GM12878 (cell line): ENCODE results near the gene SMPD3. TPM values are rescaled to one million over a fixed set of nuclear protein-coding genes. Genes with fewer than 3 reads are reported as not detected.

Source experiments
- ATAC-seq: fragments of 200-7000 bp; cut with Tn5 transposase; 3 replicates; pipeline ENCODE4 v1.9.1; 2020; ENCODE audit warnings: mild to moderate bottlenecking, moderate library complexity
- BruUV-seq: library from RNA; stranded (reverse); fragments of 400-500 nt; replicated peaks from 2 replicates; lab custom pipeline; 2021; lab: Mats Ljungman, UMichigan
- CTCF ChIA-PET: fragments of 300-600 bp; sonication (Branson Sonifier 250); formaldehyde crosslinking; extraction: SDS; loops from one replicate; lab custom pipeline; 2021; ENCODE audit warnings: inconsistent platforms; lab: Yijun Ruan, JAX
- POLR2A ChIA-PET: fragments of 350-600 bp; formaldehyde crosslinking; extraction: SDS; loops from one replicate; lab custom pipeline; 2021; ENCODE audit warnings: inconsistent platforms; lab: Charles Lee
- RAD21 ChIA-PET: fragments of 300-600 bp; sonication (Branson Sonifier 250); formaldehyde crosslinking; loops from one replicate; lab custom pipeline; 2023; ENCODE audit warnings: antibody characterized with exemption; ENCODE audit not compliant: unreplicated experiment; lab: Charles Lee
- SMC1A ChIA-PET: fragments of 300-600 bp; sonication (Branson Sonifier 250); formaldehyde crosslinking; loops from one replicate; lab custom pipeline; 2023; ENCODE audit not compliant: unreplicated experiment, uncharacterized antibody; lab: Charles Lee
- DNase-seq: peaks from one replicate; pipeline ENCODE4 v3.0.0-alpha.2; 2011; ENCODE audit warnings: low read depth, low spot score
- FAIRE-seq: peaks from 3 replicates; lab custom pipeline; 2011; peaks lifted over from hg19 to GRCh38; lab: Jason Lieb, UNC
- H2AFZ ChIP-seq: 2 replicates; pipeline ENCODE4 v1.6.0; 2011; ENCODE audit warnings: low read depth, low read length, control low read depth; ENCODE audit not compliant: control insufficient read depth
- H3K27ac ChIP-seq: 2 replicates; pipeline ENCODE4 v1.5.1; 2011; ENCODE audit warnings: control low read depth; ENCODE audit not compliant: control insufficient read depth, insufficient read depth
- H3K27me3 ChIP-seq, 2 experiments: replicated peaks in 1 of 2; 2 replicates each; pipeline versions ENCODE4 v1.6.0 to v1.6.1; 2011; ENCODE audit warnings: low read length in 1 of 2; ENCODE audit not compliant: control insufficient read depth in 2 of 2, insufficient read depth in 2 of 2
- H3K36me3 ChIP-seq, 2 experiments: 2 replicates each; pipeline ENCODE4 v1.5.1; 2011; ENCODE audit warnings: low read length in 1 of 2; ENCODE audit not compliant: control insufficient read depth in 2 of 2, insufficient read depth in 2 of 2
- H3K4me1 ChIP-seq: 2 replicates; pipeline ENCODE4 v1.6.1; 2011; ENCODE audit warnings: mild to moderate bottlenecking, low read length, moderate library complexity, mixed read lengths; ENCODE audit not compliant: control insufficient read depth, insufficient read depth
- H3K4me2 ChIP-seq: 2 replicates; pipeline ENCODE4 v1.6.0; 2011; ENCODE audit warnings: control low read depth; ENCODE audit not compliant: control insufficient read depth, insufficient read depth
- H3K4me3 ChIP-seq: fragments of 200-600 bp; sonication (generic); 2 replicates; pipeline ENCODE4 v1.5.1; 2016
- H3K79me2 ChIP-seq: 2 replicates; pipeline ENCODE4 v1.6.0; 2011; ENCODE audit warnings: low read length; ENCODE audit not compliant: control insufficient read depth, insufficient read depth
- H3K9ac ChIP-seq: 2 replicates; pipeline ENCODE4 v1.8.0; 2011; ENCODE audit warnings: low read length, control low read depth, mixed read lengths; ENCODE audit not compliant: control insufficient read depth, insufficient read depth
- H3K9me3 ChIP-seq: replicated peaks from 3 replicates; pipeline ENCODE4 v1.5.1; 2011; ENCODE audit warnings: mild to moderate bottlenecking, low read length; ENCODE audit not compliant: control insufficient read depth, insufficient read depth
- H4K20me1 ChIP-seq: 2 replicates; pipeline ENCODE4 v1.6.0; 2011; ENCODE audit not compliant: control insufficient read depth, insufficient read depth
- IRF3 ChIP-seq: fragments of 450-650 bp; IDR thresholded peaks from 2 replicates; pipeline ENCODE4 v1.6.1; 2014; ENCODE audit warnings: mild to moderate bottlenecking
- JUND ChIP-seq: IDR thresholded peaks from 2 replicates; pipeline ENCODE4 v1.6.1; 2012; ENCODE audit warnings: low read depth, mild to moderate bottlenecking, low read length, improper control_type of control experiment, moderate library complexity
- LARP7 ChIP-seq: fragments of 450-650 bp; IDR thresholded peaks from 2 replicates; pipeline ENCODE4 v1.6.1; 2017; ENCODE audit warnings: mild to moderate bottlenecking
- NBN ChIP-seq: fragments of 450-650 bp; IDR thresholded peaks from 2 replicates; pipeline ENCODE4 v1.6.1; 2016
- NR2F1 ChIP-seq: fragments of 450-650 bp; conservative IDR thresholded peaks from 2 replicates; pipeline ENCODE4 v1.6.1; 2017; ENCODE audit warnings: mild to moderate bottlenecking
- RELB ChIP-seq: fragments of 450-650 bp; IDR thresholded peaks from 2 replicates; pipeline ENCODE4 v1.6.1; 2017; ENCODE audit warnings: low read depth, mild to moderate bottlenecking, moderate library complexity
- SIX5 ChIP-seq: IDR thresholded peaks from 2 replicates; pipeline ENCODE4 v1.6.1; 2011; ENCODE audit warnings: mild to moderate bottlenecking, low read depth, low read length, moderate library complexity; ENCODE audit not compliant: severe bottlenecking
- WGBS: methylation state at CpG from one replicate; pipeline ENCODE4 v1.1.6; 2016; ENCODE audit warnings: low lambda C conversion rate; ENCODE audit not compliant: insufficient replicate concordance, insufficient coverage; ENCODE audit errors: missing lambda C conversion rate; 5-methylcytosine and 5-hydroxymethylcytosine counted together
- in situ Hi-C: fragments of 300-500 bp; cut with MboI; formaldehyde crosslinking; loops from 9 replicates; pipeline ENCODE4 v1.14.3; 2018; ENCODE audit warnings: mixed read lengths
- intact Hi-C: fragments of 100-400 bp; cut with micrococcal nuclease; formaldehyde crosslinking; loops from one replicate; pipeline ENCODE4 v1.14.2; 2022; ENCODE audit not compliant: unreplicated experiment
- polyA plus RNA-seq, 11 experiments: library from polyadenylated mRNA; depleted of rRNA in 4 of 11; unstranded in 6 of 11; stranded (reverse) in 5 of 11; fragments of >200 nt; fragmentation: Nextera tagmentation in 4 of 11; fragmentation: Illumina TruSeq in 1 of 11; extraction: Ambion mirVana in 4 of 11; extraction: Trizol in 1 of 11; gene quantifications; 1 replicate in 1 of 11; 2 replicates in 10 of 11; pipeline versions ENCODE4 v1.2.1 to v1.2.3, GENCODE V29; 2011 to 2016; ENCODE audit warnings: inconsistent platforms in 2 of 11, missing spikeins in 2 of 11, low read depth in 1 of 11
- total RNA-seq, 4 experiments: library from RNA; depleted of rRNA in 3 of 4; stranded (reverse); fragments of >200 nt in 3 of 4; fragmentation: Illumina TruSeq in 1 of 4; extraction: Trizol in 1 of 4; gene quantifications; 2 replicates each; pipeline versions ENCODE4 v1.2.1 to v1.2.3, GENCODE V29; 2013 to 2021

The SMPD3 gene
- total and polyA plus RNA-seq, 10 of the 15 experiments (the other 5 are each of a cell fraction or from before 2014, with no cell fraction given) = 0.04 to 2.0 (median 1.2) TPM

DNA sequence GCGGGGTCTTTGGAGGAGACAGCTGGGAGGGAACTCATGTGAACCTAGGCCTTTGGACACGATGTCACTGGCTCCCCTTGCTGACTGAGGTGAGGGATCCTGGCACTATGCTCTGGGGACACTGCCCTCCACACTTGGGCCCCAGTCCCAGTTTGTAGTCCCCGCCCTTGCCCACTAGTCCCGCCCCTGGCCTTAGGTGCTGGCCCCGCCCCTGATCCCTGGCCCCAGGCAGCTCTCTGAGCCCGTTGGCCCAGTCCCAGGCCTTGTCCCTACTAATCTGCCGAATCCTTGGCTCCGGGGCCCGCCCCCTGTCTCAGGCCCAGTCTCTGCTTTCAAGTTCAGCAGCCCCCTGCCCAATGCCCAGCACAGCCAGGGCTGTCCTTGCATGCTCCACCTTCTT lies 61.0 kb downstream of the SMPD3 start:
- CTCF ChIA-PET = interaction anchor here (3.9 kb wide), 1 partner anchor 8 kb away, joined by 22 read pairs; no protein-coding TSS in a partner anchor
- in situ Hi-C loops (no loop called here), intact Hi-C loops (no loop called here)
- BruUV-seq = no TSS peak
- H3K4me1 ChIP-seq = peaks cover 4% of the 10 kb centered on the region
- H4K20me1 ChIP-seq = no peaks in the 10 kb centered on the region
- H3K4me2 ChIP-seq = no peak overlapping the region
- H3K27me3 ChIP-seq = no peaks in the 10 kb centered on the region
- no peaks in the 10 kb centered on the region for H3K9me3 ChIP-seq
- no peak overlapping the region for H3K4me3 ChIP-seq
- H3K79me2 ChIP-seq = no peaks in the 10 kb centered on the region
- no peak for DNase-seq
- WGBS = 32% methylated on average over 8 of the region's 9 CpGs
- H3K27ac ChIP-seq = no peak overlapping the region
- no peak for TF ChIP-seq IRF3
- SMC1A ChIA-PET = no interaction called here
- no peaks in the 10 kb centered on the region for H3K36me3 ChIP-seq
- ATAC-seq = no peak
- no peak overlapping the region for H2AFZ ChIP-seq
- POLR2A ChIA-PET = no interaction called here
- RAD21 ChIA-PET = interaction anchor here (1.0 to 1.9 kb wide), 3 partner anchors 18 to 134 kb away, joined by 3 to 4 read pairs (median 3); no protein-coding TSS in a partner anchor
- no peak for FAIRE-seq
- no peak overlapping the region for H3K9ac ChIP-seq

GRCh38 chr16:68386628-68387027 lies 61.7 kb downstream of the SMPD3 start:
- ChIA-PET SMC1A (interaction anchor here (0.7 to 1.4 kb wide), 2 partner anchors 20 to 125 kb away, joined by 3 to 4 read pairs; no protein-coding TSS in a partner anchor), CTCF (interaction anchor here (3.9 kb wide), 1 partner anchor 9 kb away, joined by 22 read pairs; no protein-coding TSS in a partner anchor), RAD21 (interaction anchor here (1.0 to 1.9 kb wide), 4 partner anchors 18 to 134 kb away, joined by 3 to 4 read pairs (median 3); no protein-coding TSS in a partner anchor), POLR2A (no interaction called here)
- Histone ChIP-seq H2AFZ (no peak overlapping the region), H3K9me3 (no peaks in the 10 kb centered on the region), H4K20me1 (no peaks in the 10 kb centered on the region), H3K9ac (no peak overlapping the region), H3K36me3 (no peaks in the 10 kb centered on the region), H3K4me3 (no peak overlapping the region), H3K4me2 (no peak overlapping the region), H3K27ac (no peak overlapping the region), H3K79me2 (no peaks in the 10 kb centered on the region), H3K4me1 (peaks cover 10% of the 10 kb centered on the region), H3K27me3 (no peaks in the 10 kb centered on the region)
- intact Hi-C loops (no loop called here), in situ Hi-C loops (no loop called here)
- BruUV-seq = no TSS peak
- WGBS = 48% methylated on average over 14 of the region's 14 CpGs
- no peak for FAIRE-seq
- ATAC-seq = no peak
- TF ChIP-seq JUND (no peak), LARP7 (no peak), NR2F1 (no peak), SIX5 (no peak), NBN (no peak), RELB (no peak)
- no peak for DNase-seq
